Measurements from ENCODE around the gene DNER.
"Not testable (repeated sequence)": the region's sequence is repeated elsewhere in the genome, so short reads cannot be mapped to it uniquely, and the experiment has no call there.

DNER gene, protein sequence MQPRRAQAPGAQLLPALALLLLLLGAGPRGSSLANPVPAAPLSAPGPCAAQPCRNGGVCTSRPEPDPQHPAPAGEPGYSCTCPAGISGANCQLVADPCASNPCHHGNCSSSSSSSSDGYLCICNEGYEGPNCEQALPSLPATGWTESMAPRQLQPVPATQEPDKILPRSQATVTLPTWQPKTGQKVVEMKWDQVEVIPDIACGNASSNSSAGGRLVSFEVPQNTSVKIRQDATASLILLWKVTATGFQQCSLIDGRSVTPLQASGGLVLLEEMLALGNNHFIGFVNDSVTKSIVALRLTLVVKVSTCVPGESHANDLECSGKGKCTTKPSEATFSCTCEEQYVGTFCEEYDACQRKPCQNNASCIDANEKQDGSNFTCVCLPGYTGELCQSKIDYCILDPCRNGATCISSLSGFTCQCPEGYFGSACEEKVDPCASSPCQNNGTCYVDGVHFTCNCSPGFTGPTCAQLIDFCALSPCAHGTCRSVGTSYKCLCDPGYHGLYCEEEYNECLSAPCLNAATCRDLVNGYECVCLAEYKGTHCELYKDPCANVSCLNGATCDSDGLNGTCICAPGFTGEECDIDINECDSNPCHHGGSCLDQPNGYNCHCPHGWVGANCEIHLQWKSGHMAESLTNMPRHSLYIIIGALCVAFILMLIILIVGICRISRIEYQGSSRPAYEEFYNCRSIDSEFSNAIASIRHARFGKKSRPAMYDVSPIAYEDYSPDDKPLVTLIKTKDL

DNA sequence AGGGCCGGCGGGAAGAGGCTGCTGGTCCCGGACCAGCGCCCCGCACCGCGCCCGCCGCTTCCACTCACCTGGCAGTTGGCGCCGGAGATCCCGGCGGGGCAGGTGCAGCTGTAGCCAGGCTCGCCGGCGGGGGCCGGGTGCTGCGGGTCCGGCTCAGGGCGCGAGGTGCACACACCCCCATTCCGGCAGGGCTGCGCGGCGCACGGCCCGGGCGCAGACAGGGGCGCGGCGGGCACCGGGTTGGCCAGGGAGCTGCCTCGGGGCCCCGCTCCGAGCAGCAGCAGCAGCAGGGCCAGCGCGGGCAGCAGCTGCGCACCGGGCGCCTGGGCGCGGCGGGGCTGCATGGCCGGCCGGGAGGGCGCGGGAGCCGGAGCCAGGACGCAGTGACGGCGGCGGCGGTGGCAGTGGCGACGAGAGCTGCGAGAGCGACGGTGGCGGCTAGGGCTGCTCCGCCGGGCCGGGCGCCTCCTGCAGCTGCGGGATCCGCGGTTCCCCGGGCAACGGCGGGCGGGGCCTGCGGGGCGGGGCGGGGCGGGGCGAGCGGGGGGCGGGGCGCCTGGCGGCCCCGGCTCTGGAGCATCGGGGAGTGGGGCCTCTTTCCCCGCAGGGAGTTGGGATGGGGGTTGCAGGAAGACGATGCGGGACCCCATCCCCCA lies at the start of gene DNER:
DNER (minus strand) TSS at position 476 of the 656 bp plus-strand sequence; CDS start at position 344, 132 bp downstream.
- DNase-seq (ENCODE audit: extremely low read depth, low read depth) = no peak
- TF ChIP-seq, protein P1, sequence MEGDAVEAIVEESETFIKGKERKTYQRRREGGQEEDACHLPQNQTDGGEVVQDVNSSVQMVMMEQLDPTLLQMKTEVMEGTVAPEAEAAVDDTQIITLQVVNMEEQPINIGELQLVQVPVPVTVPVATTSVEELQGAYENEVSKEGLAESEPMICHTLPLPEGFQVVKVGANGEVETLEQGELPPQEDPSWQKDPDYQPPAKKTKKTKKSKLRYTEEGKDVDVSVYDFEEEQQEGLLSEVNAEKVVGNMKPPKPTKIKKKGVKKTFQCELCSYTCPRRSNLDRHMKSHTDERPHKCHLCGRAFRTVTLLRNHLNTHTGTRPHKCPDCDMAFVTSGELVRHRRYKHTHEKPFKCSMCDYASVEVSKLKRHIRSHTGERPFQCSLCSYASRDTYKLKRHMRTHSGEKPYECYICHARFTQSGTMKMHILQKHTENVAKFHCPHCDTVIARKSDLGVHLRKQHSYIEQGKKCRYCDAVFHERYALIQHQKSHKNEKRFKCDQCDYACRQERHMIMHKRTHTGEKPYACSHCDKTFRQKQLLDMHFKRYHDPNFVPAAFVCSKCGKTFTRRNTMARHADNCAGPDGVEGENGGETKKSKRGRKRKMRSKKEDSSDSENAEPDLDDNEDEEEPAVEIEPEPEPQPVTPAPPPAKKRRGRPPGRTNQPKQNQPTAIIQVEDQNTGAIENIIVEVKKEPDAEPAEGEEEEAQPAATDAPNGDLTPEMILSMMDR (IDR thresholded peaks at IDR 0.05; ENCODE audit: low read depth, low read length) = no peak

DNA sequence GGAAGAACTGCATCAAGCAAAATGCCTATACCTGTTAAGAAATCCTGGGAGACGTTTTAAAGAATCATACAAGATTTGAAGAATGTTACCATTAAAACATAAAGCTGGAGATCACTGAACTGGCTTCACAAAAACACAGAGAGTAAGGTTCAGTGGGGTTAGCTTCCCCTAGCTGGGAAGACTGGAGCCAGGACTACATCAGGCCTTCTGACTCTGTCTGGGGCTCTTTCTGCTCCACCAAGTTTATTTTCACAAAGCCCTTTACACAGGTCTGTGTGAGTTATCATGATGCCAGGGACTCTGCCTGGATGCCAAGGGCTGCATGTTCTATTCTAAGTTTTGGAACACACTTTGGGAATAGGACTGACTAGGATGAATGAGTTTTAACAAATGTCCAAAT lies 47.3 kb upstream of the DNER start:
- DNase-seq (ENCODE audit: extremely low read depth, low read depth) = no peak

DNA sequence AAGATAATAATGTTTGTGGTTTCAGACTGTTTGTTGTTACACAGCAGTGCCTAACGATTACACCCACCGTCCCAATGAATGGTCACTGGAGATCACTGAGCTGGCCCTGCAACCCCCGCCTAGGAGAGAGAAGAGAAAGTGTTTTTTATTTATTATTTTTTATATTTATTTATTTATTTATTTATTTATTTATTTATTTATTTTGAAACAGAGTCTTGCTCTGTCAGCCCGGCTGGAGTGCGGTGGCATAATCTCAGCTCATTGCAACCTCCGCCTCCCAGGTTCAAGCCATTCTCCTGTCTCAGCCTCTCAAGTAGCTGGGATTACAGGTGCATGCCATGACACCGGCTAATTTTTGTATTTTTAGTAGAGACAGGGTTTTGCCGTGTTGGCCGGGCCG lies 43.1 kb upstream of the DNER start:
- DNase-seq (ENCODE audit: extremely low read depth, low read depth) = not testable (repeated sequence)

More for the DNA sequence above, 47.3 kb upstream of the DNER start:
- TF ChIP-seq, protein P1 (IDR thresholded peaks at IDR 0.05; ENCODE audit: low read depth, low read length) = no peak

DNA sequence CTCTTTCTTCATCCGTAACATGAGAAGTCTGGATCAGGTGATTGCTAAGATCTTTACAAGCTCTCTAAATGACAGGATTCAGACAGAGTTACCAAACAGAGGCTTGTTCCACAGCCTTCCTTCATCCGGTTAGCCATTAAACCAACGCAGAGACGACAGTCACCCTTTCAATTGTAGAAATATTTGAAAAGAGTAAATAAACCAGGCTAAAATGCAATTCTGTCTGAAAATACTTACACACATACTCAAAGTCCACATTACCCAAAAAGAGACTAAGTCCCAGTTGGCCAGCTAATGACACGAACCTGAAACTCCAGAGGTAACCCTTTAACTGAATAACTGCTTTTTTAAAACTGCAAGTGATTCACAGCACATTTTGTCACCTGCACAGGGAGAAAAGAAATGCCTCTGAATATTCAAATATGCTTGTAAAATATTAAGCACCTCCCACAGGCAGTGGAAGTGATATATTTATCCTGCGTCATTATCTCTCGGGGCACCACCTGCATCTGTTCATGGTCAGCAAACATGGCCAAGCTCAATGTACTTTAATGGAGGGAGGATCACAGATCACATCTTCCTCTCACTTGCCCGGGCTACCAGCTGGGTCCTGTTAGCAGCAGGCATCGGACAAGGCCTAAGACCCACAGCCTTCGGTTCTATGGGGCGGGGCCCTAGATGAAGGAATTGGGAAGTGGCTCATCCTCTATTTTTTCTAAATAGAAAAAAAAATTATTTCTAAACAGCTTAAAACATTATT lies 38.8 kb upstream of the DNER start:
- TF ChIP-seq, protein P1 (IDR thresholded peaks at IDR 0.05; ENCODE audit: low read depth, low read length) = no peak
- no peak for DNase-seq (ENCODE audit: extremely low read depth, low read depth)

DNA sequence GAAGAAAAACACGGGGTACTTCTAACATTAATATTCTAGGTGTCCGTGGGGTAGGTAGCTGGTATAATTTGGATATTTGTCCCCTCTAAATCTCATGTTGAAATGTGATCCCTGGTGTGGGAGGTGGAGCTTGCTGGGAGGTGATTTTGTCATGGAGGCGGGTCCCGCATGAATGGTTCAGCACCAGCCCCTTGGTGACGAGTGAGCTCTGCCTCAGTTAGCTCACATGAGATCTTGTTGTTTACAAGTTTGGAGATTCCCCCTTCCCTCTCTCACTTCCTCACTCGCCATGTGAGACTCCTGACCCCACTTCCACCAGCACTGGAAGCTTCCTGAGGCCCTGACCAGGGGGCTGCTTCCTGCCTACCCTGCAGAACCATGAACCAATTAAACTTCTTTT lies 35.4 kb upstream of the DNER start:
- TF ChIP-seq, protein P1 (IDR thresholded peaks at IDR 0.05; ENCODE audit: low read depth, low read length) = no peak
- DNase-seq (ENCODE audit: extremely low read depth, low read depth) = no peak

DNA sequence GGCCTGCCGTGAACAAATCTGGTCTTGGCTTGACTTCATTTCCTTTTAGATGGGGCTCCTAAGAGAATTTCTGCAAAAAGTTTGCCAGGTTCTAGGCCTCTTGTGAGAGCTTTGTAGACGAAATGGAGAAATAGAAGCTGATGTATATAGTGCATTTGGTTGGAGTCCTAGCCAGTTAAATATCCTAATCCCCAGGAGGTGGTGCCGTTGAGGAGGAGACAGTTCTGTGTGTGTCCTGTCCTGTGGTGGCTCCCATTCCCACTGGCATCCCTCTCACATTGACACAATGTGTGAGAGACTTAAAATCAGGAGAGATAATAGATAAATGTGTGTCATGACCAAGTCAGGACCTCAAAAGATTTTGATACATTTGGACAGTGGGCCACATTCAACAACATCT lies 34.6 kb upstream of the DNER start:
- DNase-seq (ENCODE audit: extremely low read depth, low read depth) = no peak
- TF ChIP-seq, protein P1 (IDR thresholded peaks at IDR 0.05; ENCODE audit: low read depth, low read length) = no peak

DNA sequence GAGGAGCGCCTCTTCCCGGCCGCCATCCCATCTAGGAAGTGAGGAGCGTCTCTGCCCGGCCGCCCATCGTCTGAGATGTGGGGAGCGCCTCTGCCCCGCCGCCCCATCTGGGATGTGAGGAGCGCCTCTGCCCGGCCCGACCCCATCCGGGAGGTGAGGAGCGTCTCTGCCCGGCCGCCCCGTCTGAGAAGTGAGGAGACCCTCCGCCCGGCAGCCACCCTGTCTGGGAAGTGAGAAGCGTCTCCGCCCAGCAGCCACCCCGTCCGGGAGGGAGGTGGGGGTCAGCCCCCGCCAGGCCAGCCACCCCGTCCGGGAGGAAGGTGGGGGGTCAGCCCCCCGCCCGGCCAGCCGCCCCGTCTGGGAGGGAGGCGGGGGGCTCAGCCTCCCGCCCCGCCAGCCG lies 28.3 kb upstream of the DNER start:
- not testable (repeated sequence) for DNase-seq (ENCODE audit: extremely low read depth, low read depth)
